ENCODE results near the gene SMIM22. TPM values are rescaled to one million over a fixed set of nuclear protein-coding genes. Genes with fewer than 3 reads are reported as not detected.

The SMIM22 gene
- total RNA-seq, 1 donor: not detected

DNA sequence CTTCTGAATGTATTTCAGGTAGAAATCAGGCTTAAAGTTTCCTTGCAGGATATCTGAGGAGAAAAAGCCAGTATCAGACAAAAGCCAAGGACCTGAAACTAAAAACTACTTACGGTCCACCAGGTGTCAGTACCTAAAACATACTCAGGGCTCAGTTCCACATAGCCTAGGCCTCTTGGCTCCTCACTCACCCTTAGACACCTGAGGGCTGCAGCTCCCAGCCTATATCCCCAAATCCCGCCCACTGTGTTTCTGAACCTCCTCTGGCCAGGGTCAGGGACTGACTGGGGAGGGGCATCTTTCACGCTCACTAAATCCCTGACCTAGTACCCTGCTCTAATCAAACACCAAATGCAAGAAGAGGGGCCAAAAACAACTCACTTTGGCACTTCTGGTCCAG, 16.1 kb downstream of the SMIM22 start:
- H3K4me3 ChIP-seq (ENCODE audit: low read depth, low read length): no peak overlapping the region
- TF ChIP-seq, protein P1, sequence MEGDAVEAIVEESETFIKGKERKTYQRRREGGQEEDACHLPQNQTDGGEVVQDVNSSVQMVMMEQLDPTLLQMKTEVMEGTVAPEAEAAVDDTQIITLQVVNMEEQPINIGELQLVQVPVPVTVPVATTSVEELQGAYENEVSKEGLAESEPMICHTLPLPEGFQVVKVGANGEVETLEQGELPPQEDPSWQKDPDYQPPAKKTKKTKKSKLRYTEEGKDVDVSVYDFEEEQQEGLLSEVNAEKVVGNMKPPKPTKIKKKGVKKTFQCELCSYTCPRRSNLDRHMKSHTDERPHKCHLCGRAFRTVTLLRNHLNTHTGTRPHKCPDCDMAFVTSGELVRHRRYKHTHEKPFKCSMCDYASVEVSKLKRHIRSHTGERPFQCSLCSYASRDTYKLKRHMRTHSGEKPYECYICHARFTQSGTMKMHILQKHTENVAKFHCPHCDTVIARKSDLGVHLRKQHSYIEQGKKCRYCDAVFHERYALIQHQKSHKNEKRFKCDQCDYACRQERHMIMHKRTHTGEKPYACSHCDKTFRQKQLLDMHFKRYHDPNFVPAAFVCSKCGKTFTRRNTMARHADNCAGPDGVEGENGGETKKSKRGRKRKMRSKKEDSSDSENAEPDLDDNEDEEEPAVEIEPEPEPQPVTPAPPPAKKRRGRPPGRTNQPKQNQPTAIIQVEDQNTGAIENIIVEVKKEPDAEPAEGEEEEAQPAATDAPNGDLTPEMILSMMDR (IDR thresholded peaks at IDR 0.05; ENCODE audit: insufficient read depth, low read length): no peak
- DNase-seq (ENCODE audit: low read depth): no peak

DNA sequence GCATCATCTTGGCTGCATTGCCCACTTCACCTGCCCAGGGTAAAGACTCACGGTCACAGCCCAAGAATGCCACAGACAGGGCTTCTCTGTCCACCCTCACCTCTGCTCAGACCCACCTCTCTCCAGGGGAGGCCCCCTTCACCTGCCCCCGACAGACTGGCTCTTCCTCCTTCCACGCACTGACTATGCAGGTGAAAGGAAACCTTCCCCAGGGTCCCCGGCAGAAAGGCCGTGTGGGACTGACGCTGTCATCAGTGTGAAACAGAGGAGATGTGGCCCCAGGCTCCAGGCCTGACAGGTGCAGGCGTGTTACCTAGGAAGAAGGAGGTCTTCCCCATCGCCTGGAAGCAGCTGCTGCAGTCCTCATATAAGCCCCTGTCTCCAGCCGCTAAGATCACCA, 16.6 kb downstream of the SMIM22 start:
- TF ChIP-seq, protein P1 (IDR thresholded peaks at IDR 0.05; ENCODE audit: insufficient read depth, low read length): no peak
- DNase-seq (ENCODE audit: low read depth): no peak
- H3K4me3 ChIP-seq (ENCODE audit: low read depth, low read length): no peak overlapping the region

DNA sequence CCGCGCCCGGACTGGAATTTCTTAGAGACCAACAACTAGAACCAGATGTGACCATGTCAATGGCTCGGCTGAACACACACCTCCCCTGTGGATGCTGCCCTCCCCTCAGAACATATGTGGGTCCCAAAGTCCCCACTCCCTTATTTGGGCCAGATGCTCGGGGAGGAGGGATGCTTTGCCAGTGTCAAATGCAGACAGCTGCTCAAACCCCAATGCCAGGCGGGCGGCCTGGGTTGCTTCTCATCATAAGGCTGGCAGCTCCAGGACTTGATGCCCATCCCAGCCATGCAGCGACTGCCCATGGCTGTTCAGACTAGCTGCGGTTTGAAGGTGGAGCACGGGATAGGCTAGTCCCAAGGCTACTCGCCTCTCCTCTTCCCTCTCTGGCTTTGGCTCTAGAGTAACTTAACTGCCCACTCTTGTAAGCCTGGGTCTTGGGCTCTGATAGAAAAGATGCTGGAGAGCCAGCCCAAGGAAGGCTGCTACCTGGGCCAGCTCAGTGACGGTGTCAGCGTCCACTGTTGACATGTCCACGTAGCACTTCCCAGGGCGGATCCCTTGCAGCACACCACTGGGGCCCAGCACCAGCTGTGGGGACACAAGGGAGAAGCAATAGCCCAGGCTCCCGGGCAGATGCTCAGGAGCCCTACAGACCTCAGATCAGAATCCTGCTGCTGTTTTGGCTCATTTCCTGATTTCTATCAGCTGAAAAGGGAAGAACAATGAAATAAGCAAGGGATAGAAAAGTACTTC, 18.3 kb downstream of the SMIM22 start:
- TF ChIP-seq, protein P1 (IDR thresholded peaks at IDR 0.05; ENCODE audit: insufficient read depth, low read length): no peak
- DNase-seq (ENCODE audit: low read depth): no peak
- H3K4me3 ChIP-seq (ENCODE audit: low read depth, low read length): no peak overlapping the region

DNA sequence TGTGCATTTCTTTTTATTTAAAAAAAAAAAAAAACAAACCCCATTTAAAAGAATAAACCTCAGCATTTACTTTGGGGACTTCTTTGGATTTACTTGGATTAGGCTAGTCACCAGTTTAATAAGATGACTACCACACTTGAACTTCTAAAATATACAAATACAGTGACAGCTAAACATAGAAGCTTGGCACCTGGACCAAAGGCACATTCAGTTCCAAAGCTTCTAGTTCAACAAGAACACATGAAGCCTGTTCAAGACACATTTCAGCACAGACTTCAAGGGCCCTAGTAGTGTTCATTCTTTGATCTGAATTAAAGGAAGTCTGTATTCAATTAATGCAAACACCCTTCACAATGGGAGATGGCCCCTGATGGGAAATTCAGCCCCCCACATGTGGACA, 18.9 kb downstream of the SMIM22 start:
- no peak overlapping the region for H3K4me3 ChIP-seq (ENCODE audit: low read depth, low read length)
- DNase-seq (ENCODE audit: low read depth): no peak
- TF ChIP-seq, protein P1 (IDR thresholded peaks at IDR 0.05; ENCODE audit: insufficient read depth, low read length): no peak

DNA sequence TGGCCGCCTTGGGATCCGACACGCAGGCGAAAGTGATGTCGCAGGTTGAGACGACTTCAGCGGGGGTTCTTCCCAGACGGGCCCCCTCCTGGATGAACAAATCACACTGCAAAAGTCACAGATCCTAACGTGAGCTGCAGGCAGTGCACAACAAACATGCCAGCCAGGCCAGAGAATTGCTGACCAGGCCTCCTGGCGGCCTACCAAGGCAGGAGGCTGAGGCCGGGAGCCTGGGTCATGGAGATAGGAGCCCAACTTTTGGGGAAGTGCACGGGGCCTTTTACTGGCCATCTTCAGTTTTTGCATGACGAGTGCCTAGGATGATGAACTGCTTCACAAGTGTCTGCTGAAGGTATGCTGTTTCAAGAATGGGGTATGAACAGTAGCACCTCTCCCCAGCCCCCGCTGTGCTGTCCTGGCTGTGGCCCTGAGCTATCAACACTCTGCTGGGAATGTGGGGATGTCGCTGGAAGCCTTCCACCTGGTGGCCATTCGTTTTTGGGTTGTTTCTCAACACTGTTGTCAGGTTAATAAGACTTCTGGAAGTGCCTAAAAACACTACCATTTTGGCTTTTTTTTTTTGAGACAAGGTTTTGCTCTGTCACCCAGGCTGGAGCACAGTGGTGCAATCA, 19.5 kb downstream of the SMIM22 start:
- DNase-seq (ENCODE audit: low read depth): no peak
- TF ChIP-seq, protein P1 (IDR thresholded peaks at IDR 0.05; ENCODE audit: insufficient read depth, low read length): no peak
- no peak overlapping the region for H3K4me3 ChIP-seq (ENCODE audit: low read depth, low read length)

DNA sequence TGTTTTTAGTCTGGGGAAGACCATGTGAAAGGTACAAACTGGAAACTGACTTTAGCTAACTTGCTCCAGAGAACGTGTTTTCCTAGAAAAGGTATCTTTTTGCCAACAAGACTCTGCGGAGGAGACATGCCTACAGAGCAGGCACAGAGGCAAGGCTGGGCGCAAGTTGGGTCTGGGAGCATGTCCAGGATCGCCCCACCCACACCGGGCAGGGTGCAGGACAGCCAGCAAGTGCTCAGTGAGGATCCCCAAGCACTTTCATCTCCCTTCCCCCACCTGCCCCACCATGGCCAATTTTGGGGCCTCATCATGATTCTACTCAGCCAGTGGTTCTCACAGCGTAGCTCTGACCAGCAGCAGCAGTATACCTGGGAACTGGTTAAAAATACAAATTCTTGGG, 25.5 kb downstream of the SMIM22 start:
- H3K4me3 ChIP-seq (ENCODE audit: low read depth, low read length): no peak overlapping the region
- no peak for DNase-seq (ENCODE audit: low read depth)
- TF ChIP-seq, protein P1 (IDR thresholded peaks at IDR 0.05; ENCODE audit: insufficient read depth, low read length): no peak

All from fibroblast of the aortic adventitia (primary cell).